Left forelimb (tissue), 1 donor: Measurements from ENCODE around the gene TEAD1.

ENCODE experiments used
- DNase-seq: peaks from one replicate; pipeline ENCODE4 v3.0.0-alpha.2; 2018; ENCODE audit warnings: low spot score

TEAD1 gene

GRCh38 chr11:12789596-12790215, 115.5 kb downstream of the TEAD1 start:
- DNase-seq = no peak

GRCh38 chr11:12790861-12791616, 116.8 kb downstream of the TEAD1 start:
- DNase-seq = no peak

DNA sequence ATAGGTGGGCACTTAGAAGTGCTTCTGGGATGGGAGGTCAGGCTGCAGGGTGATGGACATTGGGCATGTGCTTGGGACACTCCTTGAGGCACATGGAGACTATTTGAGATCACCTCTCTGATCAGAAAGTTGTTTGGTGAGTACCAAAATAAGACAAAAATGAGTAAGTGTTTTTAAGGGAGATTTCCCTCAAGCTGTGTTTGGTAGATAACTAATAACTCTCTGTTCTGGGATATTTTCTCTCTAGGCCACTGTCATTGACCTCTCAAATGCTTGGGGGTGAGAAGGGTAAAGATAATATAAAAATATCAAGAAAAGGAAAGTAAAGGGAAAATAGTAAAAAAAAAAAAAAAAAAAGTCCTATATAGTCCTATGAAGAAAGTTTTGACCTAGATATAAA, 117.8 kb downstream of the TEAD1 start:
- no peak for DNase-seq

GRCh38 chr11:12792590-12792989, 118.4 kb downstream of the TEAD1 start:
- no peak for DNase-seq

- no peak for DNase-seq
These were observed 118.8 kb downstream of the TEAD1 start for GRCh38 chr11:12793065-12793464.

- DNase-seq = no peak
These were observed 119.3 kb downstream of the TEAD1 start for GRCh38 chr11:12793506-12793905.

- DNase-seq = no peak
These were observed 120.5 kb downstream of the TEAD1 start for GRCh38 chr11:12794576-12795230.

- no peak for DNase-seq
These were observed 123.8 kb downstream of the TEAD1 start for GRCh38 chr11:12797996-12798395.

- DNase-seq = no peak
These were observed 124.4 kb downstream of the TEAD1 start for GRCh38 chr11:12798609-12799011.

DNA sequence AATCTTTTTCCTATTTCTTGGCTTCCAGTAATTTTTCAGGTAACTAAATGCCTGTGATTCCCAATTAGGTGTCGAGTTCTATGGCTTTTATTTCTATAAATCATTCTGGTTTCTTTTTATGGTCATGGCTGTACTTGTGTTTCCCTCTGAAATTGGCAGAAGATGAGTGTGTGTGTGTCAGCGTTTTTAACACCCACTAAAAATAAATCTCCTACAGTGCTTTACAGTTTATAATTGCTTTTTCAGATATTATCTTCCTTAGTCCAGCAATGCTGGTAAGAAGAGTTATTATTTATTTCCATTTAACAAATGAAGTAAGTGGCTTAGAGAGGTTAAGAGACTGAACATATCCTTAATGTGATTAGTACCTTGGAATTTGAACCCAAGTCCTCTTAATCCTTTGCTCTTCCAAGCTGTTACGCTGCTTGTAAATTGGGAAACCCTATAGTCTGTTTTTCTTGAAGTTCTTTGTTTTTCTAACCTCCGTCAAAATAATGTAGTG, 125.2 kb downstream of the TEAD1 start:
- no peak for DNase-seq

DNA sequence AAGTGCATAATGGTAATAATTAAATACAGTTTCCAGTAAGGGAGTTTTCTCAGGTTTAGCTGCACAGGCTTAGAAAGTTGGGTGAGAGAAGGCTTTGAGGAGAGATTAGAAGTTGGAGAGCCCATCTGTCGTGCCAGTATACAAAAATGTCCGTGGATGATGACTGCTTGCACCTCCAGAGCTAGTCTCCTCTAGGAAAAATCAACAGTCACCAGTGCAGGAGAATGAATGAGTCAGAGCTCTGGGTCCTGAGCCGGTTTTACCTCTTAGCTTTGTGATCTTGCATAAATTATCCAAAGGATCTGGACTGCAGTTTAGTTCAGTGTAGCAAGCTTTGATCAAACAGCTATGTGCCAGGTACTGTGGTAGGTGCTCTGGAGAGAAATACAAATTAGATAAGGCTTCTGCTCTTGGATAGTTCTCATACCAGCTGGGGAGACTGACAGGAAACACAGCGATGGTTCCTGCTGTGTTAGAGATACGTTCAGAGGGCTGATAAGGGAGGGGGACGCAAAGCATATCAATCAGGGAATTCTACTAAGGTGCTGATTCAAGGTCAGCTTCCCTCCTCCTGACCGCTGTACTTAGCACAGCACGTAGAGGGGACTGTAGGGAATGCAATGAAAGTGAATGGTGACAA, 125.9 kb downstream of the TEAD1 start:
- DNase-seq = no peak

DNA sequence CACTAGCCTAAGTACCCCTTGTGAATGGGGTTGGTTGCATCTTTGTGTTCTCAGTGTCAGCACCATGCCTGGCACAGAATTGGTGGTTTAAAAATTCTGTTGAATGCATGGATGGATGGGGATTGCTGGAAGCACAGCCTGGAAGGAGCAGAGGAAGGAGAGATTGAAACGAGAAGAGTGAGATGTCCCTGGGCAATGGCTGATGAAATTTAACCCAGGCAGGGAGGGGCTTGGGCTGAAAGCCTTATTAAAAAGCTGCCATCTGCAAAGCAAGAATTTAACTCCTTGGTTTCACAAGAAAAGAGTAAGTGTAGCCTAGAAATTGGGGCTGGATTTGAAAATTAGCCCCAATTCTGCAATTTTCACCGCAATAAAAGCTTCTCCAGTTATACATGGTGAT, 126.7 kb downstream of the TEAD1 start:
- DNase-seq = no peak

DNA sequence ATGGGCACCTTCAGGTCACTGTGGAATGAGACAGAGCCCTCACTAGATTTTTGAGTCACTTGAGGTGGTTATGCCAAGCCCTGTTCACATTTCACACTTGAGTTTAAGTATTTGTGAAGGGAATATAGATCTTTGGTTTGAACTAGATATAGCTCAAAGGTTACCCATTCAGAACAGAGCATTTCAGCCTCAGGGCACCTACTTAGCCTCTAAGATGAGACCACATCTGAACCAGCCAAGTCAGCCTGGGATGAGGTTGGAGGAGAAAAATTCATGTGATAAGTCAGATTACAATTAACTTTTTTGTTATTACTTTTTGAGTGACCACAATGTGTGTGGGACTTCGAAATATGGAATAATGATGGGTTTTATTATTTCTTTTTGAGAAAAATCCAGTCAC, 127.8 kb downstream of the TEAD1 start:
- DNase-seq = no peak

- DNase-seq = no peak
These were observed 128.3 kb downstream of the TEAD1 start for GRCh38 chr11:12802418-12803085.

- no peak for DNase-seq
These were observed 129.0 kb downstream of the TEAD1 start for GRCh38 chr11:12803086-12803826.

DNA sequence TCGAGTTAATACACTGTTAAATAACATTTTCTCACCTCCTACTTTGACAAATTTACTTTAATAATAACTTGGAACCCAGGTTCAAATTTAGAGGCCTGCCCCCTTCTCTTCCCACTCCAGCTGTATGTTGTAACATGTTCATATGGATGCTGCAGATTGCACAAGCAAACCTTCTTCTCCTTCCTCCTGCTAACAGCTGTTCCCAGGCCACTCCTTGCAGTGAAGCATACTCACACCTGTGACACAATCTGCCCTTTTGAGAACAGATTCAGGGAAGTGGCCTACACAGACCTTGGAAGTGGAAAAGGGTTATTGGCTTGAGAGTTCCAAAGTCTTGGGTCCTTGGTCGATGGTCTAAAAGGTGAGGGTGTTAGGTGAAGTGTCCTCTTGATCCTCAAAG, 131.9 kb downstream of the TEAD1 start:
- DNase-seq = no peak

GRCh38 chr11:12807621-12808020, 133.4 kb downstream of the TEAD1 start:
- DNase-seq = no peak

GRCh38 chr11:12808519-12808918, 134.3 kb downstream of the TEAD1 start:
- no peak for DNase-seq

DNA sequence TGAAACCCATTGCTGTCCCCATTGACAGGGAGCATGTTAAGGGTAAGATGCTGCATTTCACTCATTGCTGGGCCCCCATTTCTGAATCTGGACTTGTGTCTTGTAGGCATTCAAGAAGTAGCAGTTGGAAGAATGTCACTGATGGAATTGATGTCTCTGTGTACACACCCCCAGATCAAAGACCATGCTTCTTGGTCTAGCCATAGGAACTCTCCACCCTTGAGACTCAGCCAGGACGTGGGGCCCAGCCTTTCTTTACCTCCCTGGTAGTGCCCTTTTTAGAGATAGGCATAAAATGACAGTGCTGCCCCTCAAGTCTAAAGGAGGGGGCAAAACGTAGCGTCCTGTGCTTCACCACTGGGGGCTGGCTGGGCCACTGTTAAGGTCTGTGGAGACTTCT, 135.1 kb downstream of the TEAD1 start:
- no peak for DNase-seq

GRCh38 chr11:12809864-12810567, 135.8 kb downstream of the TEAD1 start:
- DNase-seq = no peak

- DNase-seq = no peak
These were observed 136.3 kb downstream of the TEAD1 start for GRCh38 chr11:12810568-12810894.
